NCI-H510A (cell line): ENCODE measurements around the gene HTRA1.

ENCODE experiments used
- DNase-seq: peaks from one replicate; lab custom pipeline; 2025; lab: John Stamatoyannopoulos, UW

HTRA1 gene

GRCh38 chr10:122454603-122455080, 6.7 kb upstream of the HTRA1 start, which contains the start of gene ARMS2:
TSS of gene ARMS2 (plus strand) at chr10:122454653. CDS start at chr10:122454728, 75 bp downstream.
- no peak for DNase-seq

- no peak for DNase-seq
Observed at GRCh38 chr10:122455376-122456079, 5.8 kb upstream of the HTRA1 start.

GRCh38 chr10:122457934-122458333, 3.4 kb upstream of the HTRA1 start:
- no peak for DNase-seq

- no peak for DNase-seq
Observed at GRCh38 chr10:122458693-122459092, 2.7 kb upstream of the HTRA1 start.

- no peak for DNase-seq
Observed at GRCh38 chr10:122459561-122460273, 1.6 kb upstream of the HTRA1 start.

- DNase-seq, result no peak
Observed at GRCh38 chr10:122460891-122461293, 461 bp upstream of the HTRA1 start.

GRCh38 chr10:122461729-122462532, 578 bp downstream of the HTRA1 start:
- DNase-seq, result no peak

- no peak for DNase-seq
Observed at GRCh38 chr10:122462533-122463465, 1.4 kb downstream of the HTRA1 start.

- no peak for DNase-seq
Observed at GRCh38 chr10:122463466-122464249, 2.3 kb downstream of the HTRA1 start.

- no peak for DNase-seq
Observed at GRCh38 chr10:122464250-122464510, 2.8 kb downstream of the HTRA1 start.

GRCh38 chr10:122464586-122464985, 3.2 kb downstream of the HTRA1 start:
- no peak for DNase-seq

GRCh38 chr10:122465401-122466040, 4.2 kb downstream of the HTRA1 start:
- DNase-seq, result no peak

- DNase-seq, result no peak
Observed at GRCh38 chr10:122466951-122467381, 5.6 kb downstream of the HTRA1 start.

- no peak for DNase-seq
Observed at GRCh38 chr10:122467701-122468100, 6.3 kb downstream of the HTRA1 start.

GRCh38 chr10:122468307-122468925, 7.1 kb downstream of the HTRA1 start:
- no peak for DNase-seq

- no peak for DNase-seq
Observed at GRCh38 chr10:122468926-122469781, 7.8 kb downstream of the HTRA1 start.

GRCh38 chr10:122469848-122470247, 8.5 kb downstream of the HTRA1 start:
- no peak for DNase-seq

GRCh38 chr10:122471531-122472177, 10.3 kb downstream of the HTRA1 start:
- no peak for DNase-seq
